NCI-H146 treated with DMSO at 0.1 percent for 48 hours (cell line): ENCODE measurements around the gene SPON1.
"Not testable (repeated sequence)": the region's sequence is repeated elsewhere in the genome, so short reads cannot be mapped to it uniquely, and the experiment has no call there.

Source experiments
- DNase-seq: peaks from one replicate; lab custom pipeline; 2025; ENCODE audit not compliant: unreplicated experiment; lab: John Stamatoyannopoulos, UW

The SPON1 gene

GRCh38 chr11:14267861-14268635, 305.5 kb downstream of the SPON1 start:
- DNase-seq, result no peak

DNA sequence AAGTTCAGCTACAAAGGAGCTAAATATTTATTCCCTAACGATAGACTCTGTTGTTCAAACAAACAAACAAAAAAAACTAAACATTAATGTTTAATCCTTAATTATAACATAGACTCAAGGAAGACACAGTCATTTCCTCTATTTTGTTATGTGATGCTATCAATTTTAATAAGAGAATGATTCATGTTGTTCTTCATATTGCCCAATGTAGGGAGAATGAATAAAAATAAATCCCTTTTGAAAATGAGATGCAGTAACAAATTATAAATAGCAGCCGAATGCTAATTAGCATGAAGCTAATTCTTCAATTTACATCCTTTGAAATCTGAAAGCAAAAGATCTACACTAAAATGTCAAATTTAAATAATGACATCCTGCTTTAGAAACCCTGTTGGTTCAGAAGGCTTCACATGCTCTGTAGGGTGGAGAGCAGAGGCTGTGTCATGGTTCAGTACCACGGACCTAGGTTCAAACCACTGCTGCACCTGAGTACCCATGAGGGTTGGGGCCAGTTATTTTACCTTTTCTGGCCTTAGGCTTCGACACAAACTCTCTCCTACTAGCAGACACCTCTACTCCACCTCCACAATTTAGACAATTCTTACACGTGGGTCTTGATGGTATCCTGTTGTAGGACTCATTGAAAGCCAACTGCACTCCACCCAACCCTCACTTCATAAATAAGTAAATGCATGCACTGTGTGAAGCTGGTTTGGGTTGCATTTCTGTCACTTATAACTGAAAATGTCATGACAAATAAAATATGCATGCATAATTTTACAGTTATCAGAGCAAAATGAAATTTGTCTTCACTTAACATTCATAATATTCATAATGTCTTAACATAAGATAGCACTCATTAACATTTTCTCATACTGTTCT, 307.4 kb downstream of the SPON1 start:
- no peak for DNase-seq

DNA sequence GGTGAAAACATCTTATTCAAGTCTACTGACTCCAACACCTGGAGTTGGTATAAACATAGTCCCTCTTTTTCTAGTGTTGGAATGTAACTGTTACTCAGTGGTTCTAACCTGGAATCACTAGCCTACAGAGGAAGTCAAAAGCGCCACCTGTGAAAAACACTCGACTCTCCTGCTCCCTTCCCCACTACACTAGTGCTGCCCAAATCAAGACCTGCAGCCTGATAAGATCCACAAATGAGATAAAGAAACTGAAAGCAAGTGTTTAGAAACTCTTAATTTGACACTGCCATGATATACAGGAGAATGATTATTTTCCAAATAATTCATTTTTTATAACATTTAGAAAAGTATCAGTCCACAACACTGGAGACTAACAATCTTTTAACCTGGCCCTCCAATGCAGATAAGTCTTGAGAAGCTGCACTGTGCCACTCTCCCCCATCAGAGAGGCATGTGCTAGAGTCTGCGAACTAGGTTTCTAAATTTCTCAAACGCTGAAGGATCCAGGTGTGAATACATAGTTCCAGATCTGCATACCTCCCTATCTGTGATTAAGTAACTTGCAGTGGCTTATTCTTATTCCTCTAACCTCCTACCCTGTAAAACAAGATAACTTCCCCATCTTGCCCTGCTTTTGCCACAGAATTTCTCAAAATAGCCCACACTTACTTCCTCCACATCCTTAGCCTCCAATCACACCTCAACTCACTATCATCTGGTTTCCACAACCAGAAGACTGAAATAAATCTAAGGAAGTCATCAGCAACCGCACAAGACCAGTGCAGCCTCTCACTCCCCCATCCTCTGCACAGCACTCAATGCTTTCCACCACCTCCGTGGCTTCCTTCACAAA, 308.4 kb downstream of the SPON1 start:
- DNase-seq, result no peak

DNA sequence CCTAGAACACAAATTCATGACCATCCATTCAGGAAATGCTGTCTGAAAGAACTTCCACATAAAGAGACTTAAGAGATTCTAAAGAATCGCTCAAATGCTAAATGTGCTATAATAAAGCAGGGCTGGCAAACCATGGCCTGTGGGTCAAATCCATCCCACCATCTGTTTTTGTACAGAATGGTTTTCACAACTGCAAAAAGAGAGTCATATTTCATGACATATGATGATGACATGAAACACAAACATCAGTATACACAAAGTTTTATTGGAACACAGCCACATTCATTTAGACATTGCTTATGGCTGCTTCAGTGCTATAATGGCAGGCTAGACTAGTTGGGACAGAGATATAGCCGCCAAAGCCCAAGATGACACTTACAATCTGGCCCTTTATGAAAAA, 311.4 kb downstream of the SPON1 start:
- no peak for DNase-seq

DNA sequence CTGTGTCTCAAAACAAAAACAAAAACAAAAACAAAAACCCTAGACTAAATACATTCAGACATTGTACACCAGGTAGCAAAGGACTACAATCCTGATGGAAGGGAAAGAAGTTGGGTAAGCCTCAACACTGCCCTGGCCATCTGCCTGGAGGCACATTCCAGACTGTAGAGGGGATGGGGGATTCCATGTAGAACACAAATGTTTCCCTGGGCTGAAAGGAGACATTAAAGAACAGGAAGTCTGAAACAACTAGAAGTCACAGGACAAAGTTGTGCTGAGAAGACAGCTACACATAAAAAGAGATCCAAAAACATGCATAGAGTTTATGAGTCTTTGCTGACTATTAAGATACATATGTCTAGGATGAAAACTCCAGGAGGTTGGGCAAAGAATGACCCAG, 312.6 kb downstream of the SPON1 start:
- no peak for DNase-seq

- DNase-seq, result not testable (repeated sequence)
Measured at GRCh38 chr11:14278869-14279268, 316.3 kb downstream of the SPON1 start.

DNA sequence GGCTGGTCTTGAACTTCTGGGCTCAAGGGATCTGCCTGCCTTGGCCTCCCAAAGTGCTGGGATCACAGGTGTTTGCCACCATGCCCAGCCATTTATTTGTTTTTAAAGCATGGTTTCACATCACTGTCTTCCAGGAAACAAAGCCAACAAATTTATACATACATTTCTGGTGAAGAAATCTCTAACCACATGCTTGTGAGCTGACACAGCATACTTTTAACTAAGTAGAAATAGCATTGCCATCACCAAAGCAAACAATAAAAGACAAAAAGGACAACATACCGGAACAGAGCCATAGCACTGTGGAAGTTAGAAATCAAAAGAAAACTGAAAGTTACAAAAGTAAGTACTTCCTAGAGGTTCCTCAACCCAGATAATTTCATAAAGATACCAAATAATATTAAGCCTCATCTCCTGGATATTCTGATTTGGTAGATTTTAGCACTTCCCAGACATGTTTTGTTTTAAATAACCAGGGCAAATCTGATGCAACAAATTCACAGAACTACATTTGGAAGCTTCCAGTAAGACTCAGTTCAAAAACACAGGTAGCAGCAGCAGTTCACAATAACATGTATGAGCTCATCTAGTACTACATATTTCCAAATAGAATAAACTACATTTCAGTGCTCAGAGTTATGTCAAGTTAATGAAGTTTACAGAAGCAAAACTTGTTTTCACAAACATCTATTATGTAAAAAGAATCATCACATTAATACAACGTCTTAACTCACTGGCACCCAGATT, 325.8 kb downstream of the SPON1 start:
- DNase-seq, result no peak

DNA sequence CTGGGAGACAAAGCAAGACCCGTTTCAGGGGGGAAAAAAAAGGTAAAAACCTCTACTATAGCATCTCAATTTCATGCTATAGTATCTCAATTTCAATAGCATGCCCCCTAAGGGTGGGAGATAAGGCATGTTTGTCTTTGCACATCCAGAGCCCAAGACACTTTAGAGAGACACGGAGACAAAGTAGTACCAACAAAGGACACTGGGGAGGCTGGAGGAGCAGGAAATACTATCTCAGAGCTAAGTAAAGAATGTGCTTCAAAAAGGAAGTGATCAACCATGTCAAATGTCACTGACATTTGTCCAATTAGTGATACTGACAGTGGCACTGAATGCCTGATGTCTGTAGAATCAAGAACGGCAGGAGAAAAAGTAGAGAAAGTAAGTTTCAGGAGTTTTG, 327.9 kb downstream of the SPON1 start:
- no peak for DNase-seq

- no peak for DNase-seq
Measured at GRCh38 chr11:14299921-14300320, 337.4 kb downstream of the SPON1 start.

DNA sequence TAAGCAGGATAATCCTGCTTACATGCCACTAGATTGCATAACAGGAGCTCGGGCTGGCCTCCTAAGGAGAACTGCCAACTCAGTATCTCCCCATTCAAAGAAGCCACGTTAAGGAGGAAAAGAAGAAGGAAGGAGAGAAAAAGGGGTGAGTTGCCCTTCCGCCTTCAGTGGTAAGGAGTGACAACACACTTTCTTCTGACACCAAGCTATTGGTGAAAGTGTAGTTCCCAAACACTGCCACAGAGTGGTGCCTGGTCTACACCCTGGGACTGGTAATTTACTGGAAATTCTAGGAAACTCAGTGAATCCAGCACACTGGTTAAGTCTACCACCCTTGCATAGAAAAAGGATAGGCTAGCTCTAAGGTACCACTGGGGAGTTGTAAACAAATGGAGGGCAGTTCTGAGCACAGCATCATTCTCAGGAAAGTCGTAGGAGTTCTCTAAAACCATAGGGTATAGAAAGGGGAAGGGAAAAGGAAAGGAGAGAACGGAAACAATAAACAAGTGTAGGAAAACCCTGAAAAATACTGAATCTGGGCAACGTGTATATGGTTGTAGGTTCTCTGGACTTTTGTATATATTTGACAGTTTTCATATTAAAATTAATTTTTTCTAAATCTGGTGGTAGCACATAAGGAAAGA, 338.3 kb downstream of the SPON1 start:
- DNase-seq, result no peak

- no peak for DNase-seq
Measured at GRCh38 chr11:14304601-14305000, 342.1 kb downstream of the SPON1 start.

DNA sequence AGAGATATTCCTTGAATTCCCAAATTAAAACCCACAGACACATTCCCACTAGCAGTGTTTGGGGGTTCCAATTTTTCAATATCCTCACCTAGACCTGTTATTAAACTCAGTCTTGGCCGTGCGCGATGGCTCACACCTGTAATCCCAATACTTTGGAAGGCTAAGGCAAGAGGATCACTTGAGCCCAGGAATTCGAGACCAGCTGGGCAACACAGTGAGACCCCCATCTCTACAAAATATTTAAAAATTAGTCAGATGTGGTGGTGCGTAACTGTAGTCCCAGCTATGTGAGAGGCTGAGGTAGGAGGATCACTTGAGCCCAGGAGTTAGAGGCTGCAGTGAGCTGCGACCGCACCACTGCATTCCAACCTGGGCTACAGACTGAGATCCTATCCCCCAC, 343.1 kb downstream of the SPON1 start:
- no peak for DNase-seq

DNA sequence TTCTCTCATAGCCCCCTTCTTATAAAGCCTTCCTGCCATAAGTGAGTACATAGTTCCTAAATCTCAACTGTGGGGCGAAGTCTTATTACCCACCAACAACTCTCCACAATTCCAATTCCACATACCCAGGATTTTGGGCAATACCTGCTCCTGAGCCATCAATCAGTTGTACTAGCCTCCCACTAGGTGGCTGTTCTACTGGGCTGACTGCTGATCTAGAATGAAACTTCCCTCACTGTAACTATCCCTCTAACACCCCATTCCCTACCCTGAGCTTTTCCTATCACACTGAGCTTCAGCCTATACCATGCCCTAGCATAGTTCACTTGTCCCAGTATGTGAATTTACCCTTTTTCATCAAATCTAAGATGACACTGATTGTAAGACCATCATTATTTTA, 344.0 kb downstream of the SPON1 start:
- no peak for DNase-seq

GRCh38 chr11:14308114-14308896, 345.8 kb downstream of the SPON1 start:
- DNase-seq, result no peak

GRCh38 chr11:14308897-14309387, 346.4 kb downstream of the SPON1 start:
- no peak for DNase-seq

DNA sequence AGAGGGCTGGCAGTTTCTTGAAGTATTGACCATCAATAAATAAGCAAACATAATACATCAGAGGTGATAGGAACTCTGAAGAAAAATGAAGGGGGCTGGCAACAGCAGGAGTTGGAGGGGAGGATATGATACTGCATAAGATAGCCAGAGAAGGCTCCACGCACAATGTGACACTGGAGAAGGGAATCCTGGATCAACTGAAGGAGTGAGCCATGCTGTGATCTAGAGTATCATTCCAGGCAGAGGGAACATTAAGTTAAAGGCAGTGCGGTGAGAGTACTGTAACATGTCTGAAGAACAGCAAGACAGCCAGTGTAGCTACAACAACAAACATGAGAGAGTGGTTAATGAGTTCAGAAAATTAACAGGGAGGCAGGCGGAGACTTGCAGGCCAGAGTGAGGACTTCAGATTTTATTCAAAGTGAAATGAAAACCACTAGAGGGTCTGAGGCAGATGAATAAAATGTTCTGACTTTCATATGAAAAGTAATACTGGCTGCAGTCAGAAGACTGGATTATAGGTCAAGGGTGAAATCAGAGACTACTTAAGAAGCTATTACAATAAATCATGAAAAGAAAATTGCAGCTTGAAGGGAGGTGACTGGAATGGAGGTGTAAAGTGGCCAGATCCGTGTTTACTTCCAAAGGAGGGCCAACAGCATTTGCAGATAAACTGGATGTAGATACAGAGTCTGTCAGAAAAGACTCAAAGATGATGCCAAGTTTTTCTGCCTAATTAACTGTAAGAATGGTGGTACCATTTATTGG, 347.1 kb downstream of the SPON1 start:
- DNase-seq, result no peak

DNA sequence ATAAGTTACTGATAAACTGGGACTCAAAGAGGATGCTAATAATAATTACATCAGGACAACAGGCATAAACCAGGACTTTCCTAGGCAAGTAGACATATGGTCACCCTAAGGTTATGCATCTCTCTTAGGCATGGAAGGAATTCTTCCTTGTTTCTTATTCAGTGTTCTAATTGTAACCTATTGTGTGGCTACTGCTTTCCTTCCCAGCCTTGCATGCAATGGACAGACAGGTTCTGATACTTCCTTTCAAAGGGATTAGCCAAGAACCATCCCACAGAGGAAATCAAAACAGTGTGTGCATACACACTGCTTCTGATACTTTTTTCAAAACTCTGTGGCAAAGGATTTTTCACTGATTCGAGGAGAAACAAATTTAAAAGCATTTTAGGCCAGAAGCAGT, 348.2 kb downstream of the SPON1 start:
- no peak for DNase-seq

DNA sequence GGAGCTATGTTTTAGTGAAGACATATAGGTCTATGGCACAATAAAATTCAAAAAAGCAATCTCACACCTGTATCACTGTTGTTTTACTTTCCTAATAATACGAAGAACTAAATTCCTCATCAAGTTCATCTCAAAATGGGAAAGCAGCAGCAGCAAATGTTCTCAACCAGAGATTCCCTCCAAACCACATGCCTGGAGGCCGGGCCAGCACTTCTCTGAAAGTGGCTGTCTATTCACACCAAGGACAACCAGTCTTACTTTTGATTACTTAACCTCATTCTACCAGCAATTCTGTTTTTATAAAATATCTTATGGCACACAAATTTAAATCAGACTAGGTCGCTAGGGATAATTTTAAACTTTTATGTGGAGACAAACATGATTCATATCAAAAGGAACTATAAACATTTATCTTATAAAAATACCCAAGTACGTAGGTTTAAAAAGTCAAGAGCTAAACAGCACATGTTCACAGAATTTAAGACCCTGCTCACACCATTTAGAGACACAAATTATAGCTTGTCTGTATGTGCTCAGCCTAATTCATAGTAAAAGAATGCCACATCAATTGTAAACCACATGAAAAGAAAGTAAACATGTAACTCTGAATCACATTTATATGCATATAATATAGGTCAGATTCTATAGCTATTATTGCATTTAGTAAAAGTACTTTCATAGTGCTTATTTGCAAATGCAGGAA, 350.4 kb downstream of the SPON1 start:
- no peak for DNase-seq
